GM12878 (cell line): ENCODE data around the gene AGAP1. TPM values are rescaled to one million over a fixed set of nuclear protein-coding genes. Genes with fewer than 3 reads are reported as not detected.

Experiments
- ATAC-seq: fragments of 200-7000 bp; cut with Tn5 transposase; 3 replicates; pipeline ENCODE4 v1.9.1; 2020; ENCODE audit warnings: mild to moderate bottlenecking, moderate library complexity
- BruUV-seq: library from RNA; stranded (reverse); fragments of 400-500 nt; replicated peaks from 2 replicates; lab custom pipeline; 2021; lab: Mats Ljungman, UMichigan
- CTCF ChIA-PET: fragments of 300-600 bp; sonication (Branson Sonifier 250); formaldehyde crosslinking; extraction: SDS; loops from one replicate; lab custom pipeline; 2021; ENCODE audit warnings: inconsistent platforms; lab: Yijun Ruan, JAX
- POLR2A ChIA-PET: fragments of 350-600 bp; formaldehyde crosslinking; extraction: SDS; loops from one replicate; lab custom pipeline; 2021; ENCODE audit warnings: inconsistent platforms; lab: Charles Lee
- RAD21 ChIA-PET: fragments of 300-600 bp; sonication (Branson Sonifier 250); formaldehyde crosslinking; loops from one replicate; lab custom pipeline; 2023; ENCODE audit warnings: antibody characterized with exemption; ENCODE audit not compliant: unreplicated experiment; lab: Charles Lee
- SMC1A ChIA-PET: fragments of 300-600 bp; sonication (Branson Sonifier 250); formaldehyde crosslinking; loops from one replicate; lab custom pipeline; 2023; ENCODE audit not compliant: unreplicated experiment, uncharacterized antibody; lab: Charles Lee
- DNase-seq: peaks from one replicate; pipeline ENCODE4 v3.0.0-alpha.2; 2011; ENCODE audit warnings: low read depth, low spot score
- FAIRE-seq: peaks from 3 replicates; lab custom pipeline; 2011; peaks lifted over from hg19 to GRCh38; lab: Jason Lieb, UNC
- H2AFZ ChIP-seq: 2 replicates; pipeline ENCODE4 v1.6.0; 2011; ENCODE audit warnings: low read depth, low read length, control low read depth; ENCODE audit not compliant: control insufficient read depth
- H3K27ac ChIP-seq: 2 replicates; pipeline ENCODE4 v1.5.1; 2011; ENCODE audit warnings: control low read depth; ENCODE audit not compliant: control insufficient read depth, insufficient read depth
- H3K27me3 ChIP-seq, 2 experiments: replicated peaks in 1 of 2; 2 replicates each; pipeline versions ENCODE4 v1.6.0 to v1.6.1; 2011; ENCODE audit warnings: low read length in 1 of 2; ENCODE audit not compliant: control insufficient read depth in 2 of 2, insufficient read depth in 2 of 2
- H3K36me3 ChIP-seq, 2 experiments: 2 replicates each; pipeline ENCODE4 v1.5.1; 2011; ENCODE audit warnings: low read length in 1 of 2; ENCODE audit not compliant: control insufficient read depth in 2 of 2, insufficient read depth in 2 of 2
- H3K4me1 ChIP-seq: 2 replicates; pipeline ENCODE4 v1.6.1; 2011; ENCODE audit warnings: mild to moderate bottlenecking, low read length, moderate library complexity, mixed read lengths; ENCODE audit not compliant: control insufficient read depth, insufficient read depth
- H3K4me2 ChIP-seq: 2 replicates; pipeline ENCODE4 v1.6.0; 2011; ENCODE audit warnings: control low read depth; ENCODE audit not compliant: control insufficient read depth, insufficient read depth
- H3K4me3 ChIP-seq: fragments of 200-600 bp; sonication (generic); 2 replicates; pipeline ENCODE4 v1.5.1; 2016
- H3K79me2 ChIP-seq: 2 replicates; pipeline ENCODE4 v1.6.0; 2011; ENCODE audit warnings: low read length; ENCODE audit not compliant: control insufficient read depth, insufficient read depth
- H3K9ac ChIP-seq: 2 replicates; pipeline ENCODE4 v1.8.0; 2011; ENCODE audit warnings: low read length, control low read depth, mixed read lengths; ENCODE audit not compliant: control insufficient read depth, insufficient read depth
- H3K9me3 ChIP-seq: replicated peaks from 3 replicates; pipeline ENCODE4 v1.5.1; 2011; ENCODE audit warnings: mild to moderate bottlenecking, low read length; ENCODE audit not compliant: control insufficient read depth, insufficient read depth
- H4K20me1 ChIP-seq: 2 replicates; pipeline ENCODE4 v1.6.0; 2011; ENCODE audit not compliant: control insufficient read depth, insufficient read depth
- BMI1 ChIP-seq: fragments of 450-650 bp; IDR thresholded peaks from 2 replicates; pipeline ENCODE4 v1.6.1; 2016; ENCODE audit warnings: mild to moderate bottlenecking, moderate library complexity, borderline replicate concordance
- CBX3 ChIP-seq: fragments of 200-600 bp; sonication (generic); IDR thresholded peaks from 2 replicates; pipeline ENCODE4 v1.6.1; 2016; ENCODE audit warnings: low read depth, borderline replicate concordance
- CBX5 ChIP-seq: sonication (generic); IDR thresholded peaks from 2 replicates; pipeline ENCODE4 v1.6.1; 2016; ENCODE audit warnings: low read depth, moderate library complexity, mild to moderate bottlenecking, inconsistent platforms
- CHD4 ChIP-seq: fragments of 200-600 bp; sonication (generic); IDR thresholded peaks from 2 replicates; pipeline ENCODE4 v1.6.1; 2016; ENCODE audit warnings: mild to moderate bottlenecking
- EP300 ChIP-seq, 2 experiments: fragments of 150-350 bp in 1 of 2; IDR thresholded peaks; 2 replicates each; pipeline ENCODE4 v1.6.1; 2011 to 2012; ENCODE audit warnings: low read depth in 2 of 2, low read length in 2 of 2, borderline replicate concordance in 1 of 2, improper control_type of control experiment in 1 of 2, inconsistent platforms in 1 of 2; ENCODE audit not compliant: control insufficient read depth in 1 of 2
- GATAD2B ChIP-seq: fragments of 450-650 bp; conservative IDR thresholded peaks from 2 replicates; pipeline ENCODE4 v1.6.1; 2017; ENCODE audit warnings: low read depth, mild to moderate bottlenecking, moderate library complexity
- IRF5 ChIP-seq: fragments of 450-650 bp; IDR thresholded peaks from 2 replicates; pipeline ENCODE4 v1.6.1; 2017; ENCODE audit warnings: borderline replicate concordance
- NBN ChIP-seq: fragments of 450-650 bp; IDR thresholded peaks from 2 replicates; pipeline ENCODE4 v1.6.1; 2016
- NRF1 ChIP-seq: conservative IDR thresholded peaks from 2 replicates; pipeline ENCODE4 v1.6.1; 2011; ENCODE audit warnings: mild to moderate bottlenecking, low read depth, low read length, improper control_type of control experiment
- RELA ChIP-seq: fragments of 450-650 bp; IDR thresholded peaks from 2 replicates; pipeline ENCODE4 v1.8.0; 2014; ENCODE audit warnings: borderline replicate concordance; ENCODE audit not compliant: partially characterized antibody
- SIX5 ChIP-seq: IDR thresholded peaks from 2 replicates; pipeline ENCODE4 v1.6.1; 2011; ENCODE audit warnings: mild to moderate bottlenecking, low read depth, low read length, moderate library complexity; ENCODE audit not compliant: severe bottlenecking
- SUPT20H ChIP-seq: IDR thresholded peaks from 2 replicates; pipeline ENCODE4 v1.6.1; 2011; ENCODE audit warnings: low read depth, mild to moderate bottlenecking, low read length, moderate library complexity, borderline replicate concordance; ENCODE audit not compliant: control insufficient read depth
- TAF1 ChIP-seq: IDR thresholded peaks from 2 replicates; pipeline ENCODE4 v1.6.1; 2011; ENCODE audit warnings: mild to moderate bottlenecking, low read depth, low read length, borderline replicate concordance
- TARDBP ChIP-seq: IDR thresholded peaks from 2 replicates; pipeline ENCODE4 v1.6.1; 2016; ENCODE audit warnings: borderline replicate concordance
- ZBTB11 ChIP-seq: fragments of 450-650 bp; formaldehyde crosslinking; IDR thresholded peaks from 2 replicates; pipeline ENCODE4 v1.5.0; 2022; ENCODE audit warnings: mild to moderate bottlenecking, missing genetic modification characterization
- ZBTB40 ChIP-seq: fragments of 450-650 bp; IDR thresholded peaks from 2 replicates; pipeline ENCODE4 v1.6.1; 2016; ENCODE audit warnings: mild to moderate bottlenecking, moderate library complexity, borderline replicate concordance
- ZNF274 ChIP-seq: IDR thresholded peaks from one replicate; pipeline ENCODE4 v1.8.0; 2011; ENCODE audit not compliant: insufficient read length, insufficient read depth
- WGBS: methylation state at CpG from one replicate; pipeline ENCODE4 v1.1.6; 2016; ENCODE audit warnings: low lambda C conversion rate; ENCODE audit not compliant: insufficient replicate concordance, insufficient coverage; ENCODE audit errors: missing lambda C conversion rate; 5-methylcytosine and 5-hydroxymethylcytosine counted together
- in situ Hi-C: fragments of 300-500 bp; cut with MboI; formaldehyde crosslinking; loops from 9 replicates; pipeline ENCODE4 v1.14.3; 2018; ENCODE audit warnings: mixed read lengths
- intact Hi-C: fragments of 100-400 bp; cut with micrococcal nuclease; formaldehyde crosslinking; loops from one replicate; pipeline ENCODE4 v1.14.2; 2022; ENCODE audit not compliant: unreplicated experiment
- polyA plus RNA-seq, 11 experiments: library from polyadenylated mRNA; depleted of rRNA in 4 of 11; unstranded in 6 of 11; stranded (reverse) in 5 of 11; fragments of >200 nt; fragmentation: Nextera tagmentation in 4 of 11; fragmentation: Illumina TruSeq in 1 of 11; extraction: Ambion mirVana in 4 of 11; extraction: Trizol in 1 of 11; gene quantifications; 1 replicate in 1 of 11; 2 replicates in 10 of 11; pipeline versions ENCODE4 v1.2.1 to v1.2.3, GENCODE V29; 2011 to 2016; ENCODE audit warnings: inconsistent platforms in 2 of 11, missing spikeins in 2 of 11, low read depth in 1 of 11
- total RNA-seq, 4 experiments: library from RNA; depleted of rRNA in 3 of 4; stranded (reverse); fragments of >200 nt in 3 of 4; fragmentation: Illumina TruSeq in 1 of 4; extraction: Trizol in 1 of 4; gene quantifications; 2 replicates each; pipeline versions ENCODE4 v1.2.1 to v1.2.3, GENCODE V29; 2013 to 2021

Gene AGAP1
- total and polyA plus RNA-seq, 10 of the 15 experiments (the other 5 are each of a cell fraction or from before 2014, with no cell fraction given): 0.05 to 0.15 (median 0.06) TPM; not detected in 7

- intact Hi-C loops: no loop called here
- no peak overlapping the region for H2AFZ ChIP-seq
- TF ChIP-seq RELA (no peak), ZNF274 (no peak), NRF1 (no peak), TAF1 (no peak), TARDBP (no peak), SIX5 (no peak), SUPT20H (no peak), NBN (no peak), IRF5 (no peak), ZBTB11 (CRISPR knock-in tag) (no peak), CBX3 (no peak), GATAD2B (no peak), BMI1 (no peak), CBX5 (no peak), ZBTB40 (no peak), CHD4 (no peak), EP300 (IDR thresholded peaks at IDR 0.05; ENCODE audit: borderline replicate concordance in 1 of 2, control insufficient read depth in 1 of 2, low read depth in 2 of 2, low read length in 2 of 2) (no peak)
These were observed 443.2 kb downstream of the AGAP1 start for GRCh38 chr2:235937087-235937486.

More at GRCh38 chr2:235937087-235937486, 443.2 kb downstream of the AGAP1 start:
- BruUV-seq: no TSS peak
- ChIA-PET SMC1A (interaction anchor here (0.7 to 1.3 kb wide), 2 partner anchors 22 to 33 kb away, joined by 3 read pairs; no protein-coding TSS in a partner anchor), POLR2A (no interaction called here), CTCF (no interaction called here), RAD21 (no interaction called here)
- in situ Hi-C loops: no loop called here
- ATAC-seq (no peak), DNase-seq (no peak), FAIRE-seq (no peak)
- no peak overlapping the region for H3K4me2 ChIP-seq
- H3K9ac ChIP-seq: no peak overlapping the region
- H4K20me1 ChIP-seq: no peaks in the 10 kb centered on the region; the same call in 1 of the 2 replicates
- no peaks in the 10 kb centered on the region; a peak in 1 of 4 replicates for H3K27me3 ChIP-seq
- no peak overlapping the region for H3K4me3 ChIP-seq
- 34% methylated on average over 10 of the region's 10 CpGs for WGBS
- H3K9me3 ChIP-seq: no peaks in the 10 kb centered on the region; the same call in 2 of the 3 replicates
- no peak overlapping the region for H3K27ac ChIP-seq
- H3K4me1 ChIP-seq: no peaks in the 10 kb centered on the region
- no peaks in the 10 kb centered on the region for H3K36me3 ChIP-seq
- H3K79me2 ChIP-seq: no peaks in the 10 kb centered on the region
